HUDEP-2 (cell line): Measurements from ENCODE around the gene PDSS1.
"Not testable (repeated sequence)": the region's sequence is repeated elsewhere in the genome, so short reads cannot be mapped to it uniquely, and the experiment has no call there.

Source experiments
- DNase-seq, 76 experiments: peaks; one replicate each; lab custom pipeline; 2025; ENCODE audit not compliant: unreplicated experiment in 76 of 76; lab: John Stamatoyannopoulos, UW

The PDSS1 gene

DNA sequence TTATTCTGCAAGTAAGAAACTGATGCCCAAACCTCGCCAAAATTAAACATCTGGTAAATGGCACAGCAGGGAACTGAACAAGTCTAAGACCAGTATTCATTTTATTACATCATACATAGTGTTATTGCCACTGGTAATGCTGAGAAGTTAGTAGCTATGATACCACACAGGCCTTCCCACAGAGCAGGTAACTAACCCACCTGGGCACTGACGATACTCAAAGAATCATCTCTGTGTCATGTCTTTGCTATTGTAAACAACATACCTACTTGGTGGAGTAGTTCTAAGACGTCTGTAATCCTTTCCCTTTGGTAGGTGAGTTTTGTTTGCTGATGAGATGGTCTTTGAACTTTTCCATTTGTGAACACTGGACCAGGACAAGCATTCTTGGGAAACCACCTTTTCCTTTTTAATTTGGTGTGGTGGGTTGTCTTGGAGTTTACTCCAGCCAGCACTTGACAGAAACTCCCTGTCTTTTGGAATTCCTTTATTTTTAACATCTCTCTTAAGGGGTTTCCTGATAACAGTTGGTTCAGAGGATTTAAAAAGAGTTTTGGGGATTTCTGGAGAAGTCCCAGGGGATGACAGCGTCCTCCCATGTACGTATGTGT, 40.9 kb downstream of the PDSS1 start:
- no peak for DNase-seq

DNA sequence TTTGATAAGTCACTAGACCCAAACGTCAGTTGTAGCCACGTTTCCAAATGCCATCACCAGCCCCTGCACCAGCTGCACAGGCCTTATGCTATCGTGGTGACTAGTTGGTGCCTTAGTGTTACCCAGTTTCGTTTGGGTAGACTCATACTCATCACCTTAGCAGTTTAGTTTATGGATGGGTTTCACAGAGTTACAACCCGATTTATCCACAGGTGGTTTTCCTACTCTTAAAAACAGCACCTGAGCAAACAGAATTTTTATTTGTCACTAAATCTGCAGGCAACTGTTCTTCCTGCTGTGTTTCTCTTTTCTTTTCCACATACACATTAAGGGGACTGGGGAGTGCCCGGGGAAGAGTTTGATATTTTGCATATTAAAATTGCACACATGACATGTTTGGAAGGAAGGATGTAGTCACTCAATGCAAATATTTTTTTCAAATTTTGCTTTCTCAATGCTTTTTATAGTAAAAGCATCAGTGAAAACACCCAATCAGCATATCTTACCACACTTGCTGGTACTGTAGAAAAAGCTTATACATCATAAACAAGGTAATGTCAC, 41.6 kb downstream of the PDSS1 start:
- DNase-seq: no peak

DNA sequence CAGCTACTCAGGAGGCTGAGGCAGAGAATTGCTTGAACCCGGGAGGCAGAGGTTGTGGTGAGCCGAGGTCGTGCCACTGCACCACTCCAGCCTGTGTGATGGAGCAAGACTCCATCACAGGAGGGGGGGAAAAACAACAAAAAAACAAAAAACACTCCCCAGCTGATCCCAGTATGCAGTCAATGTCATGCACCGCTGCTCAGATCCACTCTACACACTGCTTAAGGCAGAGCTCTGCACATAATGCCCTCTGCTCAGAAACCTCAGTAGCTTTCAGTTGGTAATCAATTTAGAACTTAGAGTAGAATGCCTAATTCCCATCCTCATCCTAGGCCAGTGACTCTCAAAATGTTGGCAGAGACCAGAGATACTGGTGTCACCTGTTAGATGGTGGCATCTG, 43.9 kb downstream of the PDSS1 start:
- DNase-seq: no peak

DNA sequence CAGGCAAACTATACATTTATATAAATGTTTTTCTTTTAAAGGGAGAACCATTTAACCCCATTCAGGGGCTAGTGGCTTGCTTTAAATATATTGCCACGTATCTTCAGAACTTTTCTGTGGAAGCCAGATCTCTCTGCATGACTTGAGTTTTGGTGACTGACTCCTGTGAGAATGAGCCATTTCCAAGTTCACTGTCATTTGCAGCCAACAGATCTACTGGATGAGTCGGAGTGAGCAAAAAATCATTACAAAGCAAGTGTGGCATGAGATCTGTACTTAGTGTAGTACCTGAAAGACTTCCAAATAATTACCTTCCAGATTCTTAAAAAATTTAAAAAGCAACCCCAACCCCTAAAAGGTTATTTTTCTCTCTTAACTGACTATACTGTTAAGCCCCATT, 45.6 kb downstream of the PDSS1 start:
- DNase-seq: no peak

DNA sequence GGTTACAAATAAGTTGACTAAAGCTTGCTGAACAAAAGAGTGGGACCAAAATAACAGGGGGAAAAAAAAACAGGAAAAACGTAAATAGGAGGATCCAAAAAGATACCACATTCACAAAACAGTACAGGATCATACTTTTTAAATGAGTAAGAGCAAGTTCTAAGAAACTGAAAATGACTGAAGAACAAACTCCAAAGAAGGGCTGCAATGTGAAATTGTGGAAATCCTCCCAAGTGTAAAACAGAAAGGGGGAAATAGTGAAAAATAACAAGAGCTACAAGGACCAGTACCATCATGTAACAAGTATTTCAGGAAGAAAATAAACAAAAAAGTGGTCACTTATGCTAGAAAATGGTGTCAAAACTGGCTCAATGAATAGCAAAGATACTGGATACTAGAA, 46.3 kb downstream of the PDSS1 start:
- DNase-seq: no peak

DNA sequence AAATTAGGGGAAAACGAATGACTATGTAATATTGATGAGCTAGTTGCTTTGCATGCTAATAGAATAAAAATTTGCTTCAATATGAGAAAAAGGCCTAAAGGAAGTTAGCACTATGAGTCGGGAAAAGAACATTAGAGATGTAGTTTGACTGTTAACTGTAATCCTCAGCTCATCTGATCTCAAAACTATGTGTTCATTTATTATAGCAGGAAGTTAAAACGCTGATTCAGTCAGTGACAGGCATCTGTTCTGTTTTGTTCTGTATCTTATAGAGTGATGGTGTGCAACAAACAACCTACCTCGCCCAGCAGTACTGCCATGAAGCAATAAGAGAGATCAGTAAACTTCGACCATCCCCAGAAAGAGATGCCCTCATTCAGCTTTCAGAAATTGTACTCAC, 48.6 kb downstream of the PDSS1 start:
- no peak for DNase-seq

DNA sequence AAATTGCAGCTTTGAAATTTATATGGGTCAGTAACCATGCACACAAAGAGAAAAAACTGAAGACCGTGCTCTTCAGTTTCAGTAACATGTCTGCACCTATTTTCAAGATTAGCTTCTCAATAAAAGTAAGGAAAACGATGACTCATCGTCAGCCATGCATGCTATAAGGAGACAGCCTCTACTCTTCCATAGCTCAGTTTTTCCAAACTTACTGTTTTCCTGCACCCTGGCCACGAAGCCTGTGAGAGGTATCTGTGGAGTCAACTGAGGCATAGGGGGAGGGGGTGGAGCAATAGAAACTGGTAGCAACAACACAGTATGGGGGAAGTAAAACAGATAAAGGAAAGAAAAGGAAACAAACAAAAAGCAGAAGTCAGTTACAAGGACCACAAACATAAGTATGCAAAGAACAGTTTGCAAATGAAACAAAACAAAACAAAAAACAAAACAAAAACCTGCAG, 58.0 kb downstream of the PDSS1 start:
- peak in 3 of 76 experiments; percentile 3 to 19 (median 11) for DNase-seq

DNA sequence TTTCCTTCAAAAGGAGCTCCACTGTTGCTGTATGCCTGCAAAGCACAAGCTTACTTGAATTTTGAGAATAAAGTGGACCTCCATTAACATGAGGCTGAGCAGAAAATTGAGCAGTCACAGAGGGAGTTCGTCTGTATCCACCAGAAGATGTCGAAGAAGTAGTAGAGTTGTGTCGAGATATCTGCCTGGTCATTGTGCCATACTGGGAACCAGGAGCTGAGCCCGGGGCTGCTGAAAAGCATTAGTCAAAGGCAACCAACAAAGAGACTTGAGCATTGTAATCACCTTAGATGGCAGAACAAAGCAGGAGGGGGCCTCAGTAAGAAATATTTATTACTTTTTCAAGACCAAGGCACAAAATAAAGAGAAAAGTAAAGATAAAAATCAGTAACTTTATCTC, 61.5 kb downstream of the PDSS1 start:
- DNase-seq: no peak

DNA sequence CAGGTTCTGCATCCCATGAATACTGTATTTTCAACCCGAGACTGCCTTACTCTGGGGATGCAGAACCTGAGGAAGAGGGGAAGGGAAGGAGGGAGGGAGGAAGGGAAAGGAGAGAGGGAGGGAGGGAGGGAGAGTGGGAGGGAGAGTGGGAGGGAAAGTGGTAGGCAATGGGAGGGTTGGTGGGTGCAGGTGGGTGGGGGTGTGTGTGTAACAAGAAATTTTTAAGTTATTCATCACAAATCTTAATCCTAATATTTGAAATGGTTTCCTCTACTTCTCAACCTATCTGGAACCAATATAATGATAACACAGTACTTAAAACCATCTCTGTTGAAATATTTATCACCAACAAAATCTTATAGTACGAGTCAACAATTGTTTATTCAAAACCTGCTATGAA, 68.0 kb downstream of the PDSS1 start:
- no peak for DNase-seq

DNA sequence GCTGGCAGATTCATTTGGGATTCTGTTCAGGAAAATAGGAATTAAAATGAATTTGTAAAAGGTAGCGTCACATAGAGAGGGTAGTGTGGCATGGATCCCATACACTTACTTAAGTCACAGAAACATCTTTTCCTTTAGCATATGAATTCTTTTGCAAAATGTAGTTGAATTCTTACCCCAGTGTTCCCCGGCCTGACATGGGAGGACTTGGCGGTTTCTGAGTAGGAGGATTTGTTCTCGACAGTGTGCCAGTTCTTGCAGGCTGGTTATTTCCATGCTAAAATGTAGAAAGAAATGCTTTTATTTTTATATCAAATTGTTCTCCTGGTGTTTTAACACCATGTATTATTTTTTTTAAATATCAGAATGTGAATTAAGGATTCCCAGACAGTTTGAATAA, 72.6 kb downstream of the PDSS1 start:
- no peak for DNase-seq

DNA sequence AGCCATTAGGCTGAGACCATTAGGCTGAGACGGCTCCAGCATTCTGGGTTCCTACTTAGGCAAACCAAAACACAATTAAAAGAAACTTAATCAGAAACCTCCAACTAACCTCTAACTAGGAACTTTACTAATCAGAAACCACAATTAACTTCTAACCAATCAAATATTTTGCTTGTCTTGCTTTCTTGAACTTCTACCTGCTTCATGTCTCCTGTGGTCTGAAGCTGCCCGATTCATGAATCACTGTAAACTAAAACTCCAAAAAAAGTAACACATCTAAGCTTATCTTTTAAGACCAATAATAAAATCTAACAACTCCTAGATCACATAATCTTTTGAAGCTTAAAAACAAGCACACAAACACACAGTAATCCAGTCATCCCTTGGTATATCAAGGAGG, 76.1 kb downstream of the PDSS1 start:
- DNase-seq: no peak

DNA sequence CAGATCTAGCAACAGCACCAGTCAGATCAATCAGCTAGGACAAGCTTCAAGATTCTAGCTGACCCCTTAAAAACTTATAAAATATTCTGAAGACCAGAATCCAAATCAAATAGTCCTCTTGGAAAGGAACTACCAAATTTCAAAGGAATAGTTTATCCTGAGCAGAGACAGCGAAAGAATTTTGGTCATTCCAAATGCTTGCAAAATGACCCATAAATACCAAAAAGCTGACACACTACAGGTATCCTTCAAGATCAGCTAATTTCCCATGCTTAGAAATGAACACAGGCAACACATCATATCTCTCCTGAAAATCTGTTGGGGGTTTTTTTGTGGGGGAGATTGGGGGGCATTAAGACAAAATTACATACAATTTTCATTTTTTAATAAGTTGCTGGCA, 78.8 kb downstream of the PDSS1 start:
- DNase-seq: no peak

DNA sequence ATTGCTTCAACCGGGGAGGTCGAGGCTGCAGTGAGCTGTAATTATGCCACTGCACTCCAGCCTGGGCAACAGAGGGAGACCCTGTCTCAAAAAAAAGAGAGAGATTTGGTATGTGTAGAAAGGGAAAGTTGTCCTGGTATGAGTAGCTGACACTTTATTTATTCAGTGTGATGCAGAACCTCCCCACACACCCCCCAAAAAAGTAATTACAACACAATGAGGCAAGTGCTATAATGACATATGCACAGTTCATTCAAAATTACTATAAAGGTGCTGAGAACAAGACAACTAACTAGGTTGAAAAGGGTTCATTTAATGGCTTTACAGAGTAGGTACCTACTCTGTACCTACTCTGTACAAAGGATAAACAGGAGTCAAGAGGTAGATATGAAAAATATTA, 80.2 kb downstream of the PDSS1 start:
- no peak for DNase-seq

DNA sequence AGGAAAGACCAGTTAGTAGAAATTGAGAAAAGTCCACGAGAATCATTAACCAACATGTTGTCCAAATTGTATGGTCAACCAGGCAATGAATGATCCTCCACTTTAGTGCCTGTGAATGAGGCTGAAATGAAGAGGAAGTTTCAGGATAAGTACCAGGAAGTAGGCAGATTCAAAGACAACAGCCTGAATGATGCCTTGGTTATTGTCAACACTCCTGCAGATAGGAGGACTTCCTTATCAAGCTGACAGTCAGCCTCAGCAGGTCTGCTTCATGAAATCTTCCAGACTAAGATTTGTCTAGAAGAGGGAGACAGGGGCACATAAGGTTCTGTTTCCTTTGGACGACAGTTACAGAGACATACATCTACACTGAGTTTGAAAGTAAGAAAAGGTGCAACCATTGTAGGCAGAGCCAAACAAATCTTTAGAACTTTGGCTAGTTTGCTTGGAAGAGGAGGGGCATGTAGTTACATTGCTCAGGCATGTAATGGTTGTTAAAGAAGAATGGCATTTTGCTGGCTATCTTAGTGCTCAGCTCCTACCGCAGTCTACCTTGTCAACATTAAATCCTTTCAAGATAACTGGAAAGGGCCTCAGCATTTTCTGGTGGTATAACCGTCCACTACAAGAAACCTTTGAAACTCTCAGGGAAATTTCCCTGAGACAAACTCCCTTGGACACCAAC, 81.8 kb downstream of the PDSS1 start:
- DNase-seq: no peak

DNA sequence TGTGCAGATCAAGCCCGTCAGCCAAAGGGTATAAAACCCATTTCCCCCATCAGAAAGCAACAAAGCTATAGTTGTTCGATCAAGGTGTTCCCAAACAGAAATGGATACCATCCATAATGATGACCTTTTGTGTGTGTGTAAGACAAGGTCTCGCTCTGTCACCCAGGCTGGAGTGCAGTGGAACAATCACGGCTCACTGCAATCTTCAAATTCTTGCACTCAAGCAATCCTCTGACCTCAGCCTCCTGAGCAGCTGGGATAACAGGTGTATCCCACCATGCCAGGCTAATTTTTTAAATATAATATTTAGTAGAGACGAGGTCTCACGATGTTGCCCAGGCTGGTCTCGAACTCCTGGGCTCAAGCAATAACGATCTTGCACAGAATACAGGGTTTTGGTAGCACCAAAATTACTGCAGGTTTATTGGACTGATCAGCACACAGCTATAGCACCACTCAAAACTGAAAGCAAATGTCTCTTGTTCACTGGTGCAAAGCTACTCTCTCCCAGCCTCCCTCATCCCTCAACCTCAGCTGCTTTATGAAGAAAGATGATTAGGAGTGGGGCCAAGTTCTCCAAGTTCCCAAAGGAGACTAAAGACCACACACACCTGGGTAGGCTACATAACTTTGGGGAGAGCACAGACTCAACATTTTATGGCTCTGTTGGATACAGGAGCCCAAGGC, 82.7 kb downstream of the PDSS1 start:
- DNase-seq: no peak

DNA sequence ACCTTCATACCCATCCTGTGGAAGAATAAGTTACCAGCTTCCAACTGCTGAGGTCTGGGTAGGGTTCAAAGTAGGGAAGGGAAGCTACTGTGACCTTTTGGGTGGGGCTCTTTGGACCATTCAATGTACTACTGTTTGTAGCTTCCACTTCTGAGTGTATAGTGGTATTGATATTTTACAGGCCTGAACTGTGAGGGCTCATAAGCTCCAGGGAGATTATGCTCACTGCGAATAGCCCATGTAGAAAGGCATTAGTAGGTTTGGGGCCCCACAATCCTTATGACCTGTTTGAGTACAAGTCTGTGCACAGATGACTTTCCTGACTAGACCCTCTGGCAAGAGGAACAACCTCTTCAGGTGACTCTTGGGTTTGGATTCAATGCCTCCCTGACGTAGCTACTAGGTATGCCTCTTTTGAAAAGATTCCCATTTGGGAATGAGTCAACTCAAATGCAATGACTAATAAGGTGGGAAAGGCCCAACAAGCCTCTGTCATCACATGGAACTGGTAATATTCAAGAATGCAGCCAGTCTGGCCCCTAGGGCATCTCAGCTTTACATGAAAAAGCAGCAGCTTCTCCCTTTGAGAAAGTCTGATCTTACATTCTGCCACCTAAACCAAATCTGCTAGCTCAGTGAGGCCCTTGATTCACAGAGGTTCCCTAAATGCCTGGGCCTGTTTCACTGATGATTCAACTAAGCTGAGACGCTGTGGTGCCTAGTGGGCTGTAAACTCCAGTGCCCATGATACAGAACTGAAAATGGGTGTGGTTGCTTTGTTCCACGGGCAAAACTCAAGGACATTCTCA, 83.5 kb downstream of the PDSS1 start:
- DNase-seq: no peak

DNA sequence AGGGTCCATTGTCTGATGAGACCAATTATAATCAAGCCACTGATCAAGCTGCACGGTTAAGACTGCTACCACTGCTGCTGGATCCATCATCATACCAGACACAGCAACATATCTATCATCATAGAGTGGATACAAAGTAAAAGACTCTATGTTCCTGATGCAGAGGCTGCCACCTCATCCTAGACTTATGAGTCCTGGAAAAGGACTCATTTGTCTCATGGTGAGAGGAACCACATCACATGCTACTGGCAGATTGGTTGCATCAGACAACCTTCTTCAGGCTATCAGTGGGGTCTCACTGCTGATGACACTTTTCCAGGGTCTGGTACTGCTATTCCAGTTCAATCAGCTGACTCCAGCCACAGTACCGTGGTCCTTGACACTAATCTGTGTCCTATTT, 84.3 kb downstream of the PDSS1 start:
- DNase-seq: no peak

DNA sequence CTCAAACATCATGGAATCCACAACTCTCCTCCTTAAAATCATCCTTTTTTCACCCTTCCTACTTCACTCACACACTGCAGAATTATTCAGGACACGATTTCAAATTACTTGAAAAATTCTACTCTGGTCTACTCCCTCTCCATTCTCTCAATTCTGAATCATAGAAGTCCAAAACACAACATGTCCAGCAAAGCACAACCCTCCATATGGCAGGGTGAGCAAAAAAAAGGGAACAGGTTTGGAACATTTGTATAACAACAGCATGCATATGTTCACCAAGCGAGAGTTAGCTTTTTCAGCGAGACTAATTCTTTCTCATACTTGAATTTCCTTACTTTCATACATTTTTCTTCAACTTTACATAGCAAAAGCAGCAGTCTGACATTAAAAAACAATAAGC, 89.9 kb downstream of the PDSS1 start:
- no peak for DNase-seq

DNA sequence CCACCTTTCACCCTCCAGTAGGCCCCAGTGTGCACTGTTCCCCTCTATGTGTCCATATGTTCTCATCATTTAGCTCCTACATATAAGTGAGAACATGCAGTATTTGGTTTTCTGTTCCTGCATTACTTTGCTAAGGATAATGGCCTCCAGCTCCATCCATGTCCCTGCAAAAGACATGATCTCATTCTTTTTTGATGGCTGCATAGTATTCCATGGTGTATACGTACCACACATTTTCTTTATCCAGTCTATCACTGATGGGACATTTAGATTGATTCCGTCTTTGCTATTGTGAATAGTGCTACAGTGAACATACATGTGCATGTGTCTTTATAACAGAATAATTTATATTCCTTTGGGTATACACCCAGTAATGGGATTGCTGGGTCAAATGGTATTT, 92.3 kb downstream of the PDSS1 start:
- DNase-seq: not testable (repeated sequence)

DNA sequence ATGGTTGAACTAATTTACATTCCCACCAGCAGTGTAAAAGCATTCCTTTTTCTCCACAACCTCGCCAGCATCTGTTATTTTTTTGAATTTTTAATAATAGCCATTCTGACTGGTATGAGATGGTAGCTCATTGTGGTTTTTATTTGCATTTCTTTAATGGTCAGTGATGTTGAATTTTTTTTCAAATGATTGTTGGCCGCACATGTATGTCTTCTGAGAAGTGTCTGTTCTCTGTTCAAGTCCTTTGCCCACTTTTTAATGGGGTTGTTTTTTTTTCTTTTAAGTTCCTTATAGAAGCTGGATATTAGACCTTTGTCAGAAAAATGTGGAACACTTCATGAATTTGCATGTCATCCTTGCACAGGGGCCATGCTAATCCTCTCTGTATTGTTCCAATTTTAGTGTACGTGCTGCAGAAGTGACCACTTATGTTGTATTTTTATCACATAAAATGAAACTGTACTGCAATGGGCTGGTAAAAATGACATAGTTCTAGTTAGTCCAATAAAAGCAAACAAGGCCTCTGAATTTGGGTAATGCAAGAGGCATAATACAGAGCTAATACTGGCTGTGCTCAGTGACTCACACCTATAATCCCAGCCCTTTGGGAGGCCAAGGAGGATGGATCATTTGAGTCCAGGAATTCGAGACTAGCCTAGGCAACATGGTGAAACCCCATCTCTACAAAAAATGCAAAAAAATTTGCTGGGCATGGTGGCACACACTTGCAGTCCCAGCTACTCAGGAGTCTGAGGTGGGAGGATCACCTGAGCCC, 92.9 kb downstream of the PDSS1 start:
- no peak for DNase-seq
